Breast epithelium (tissue), 3 donors: ENCODE data around the gene UBA3.

Experiments used
- POLR2A ChIP-seq: fragments of 450-650 bp; IDR thresholded peaks from one replicate; pipeline ENCODE4 v1.6.1; 2016; ENCODE audit warnings: antibody characterized with exemption, mild to moderate bottlenecking, moderate library complexity
- TF ChIP-seq, protein P1 (sequence below), 3 donors: fragments of 450-650 bp; IDR thresholded peaks; one replicate each; pipeline ENCODE4 v1.5.1; 2016 to 2017; ENCODE audit warnings: antibody characterized with exemption in 3 of 3, mild to moderate bottlenecking in 3 of 3, moderate library complexity in 3 of 3

DNA sequence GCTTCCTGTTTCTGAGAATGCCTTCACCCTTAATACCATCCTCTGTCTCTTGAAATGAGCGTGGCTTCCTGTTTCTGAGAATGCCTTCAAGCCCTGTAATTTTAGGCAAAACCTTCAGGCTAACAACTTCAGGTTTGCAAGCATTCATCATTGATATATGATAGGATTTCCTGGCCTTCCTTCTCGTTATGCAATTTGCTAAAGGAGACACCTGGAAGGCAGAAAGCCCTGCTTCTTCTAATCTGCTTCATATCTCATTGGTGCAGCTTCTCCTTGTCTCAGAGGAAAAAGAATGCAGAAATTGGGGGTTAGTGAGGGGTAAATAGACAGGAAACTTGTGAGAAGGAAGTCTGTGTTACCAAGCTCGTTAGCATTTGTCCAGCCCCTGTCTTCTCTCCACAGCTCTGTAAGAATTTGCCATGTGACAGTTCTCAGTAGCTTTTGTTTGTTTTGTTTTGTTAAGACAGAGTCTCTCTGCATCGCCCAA lies 11.9 kb upstream of the UBA3 start:
- TF ChIP-seq, protein P1, sequence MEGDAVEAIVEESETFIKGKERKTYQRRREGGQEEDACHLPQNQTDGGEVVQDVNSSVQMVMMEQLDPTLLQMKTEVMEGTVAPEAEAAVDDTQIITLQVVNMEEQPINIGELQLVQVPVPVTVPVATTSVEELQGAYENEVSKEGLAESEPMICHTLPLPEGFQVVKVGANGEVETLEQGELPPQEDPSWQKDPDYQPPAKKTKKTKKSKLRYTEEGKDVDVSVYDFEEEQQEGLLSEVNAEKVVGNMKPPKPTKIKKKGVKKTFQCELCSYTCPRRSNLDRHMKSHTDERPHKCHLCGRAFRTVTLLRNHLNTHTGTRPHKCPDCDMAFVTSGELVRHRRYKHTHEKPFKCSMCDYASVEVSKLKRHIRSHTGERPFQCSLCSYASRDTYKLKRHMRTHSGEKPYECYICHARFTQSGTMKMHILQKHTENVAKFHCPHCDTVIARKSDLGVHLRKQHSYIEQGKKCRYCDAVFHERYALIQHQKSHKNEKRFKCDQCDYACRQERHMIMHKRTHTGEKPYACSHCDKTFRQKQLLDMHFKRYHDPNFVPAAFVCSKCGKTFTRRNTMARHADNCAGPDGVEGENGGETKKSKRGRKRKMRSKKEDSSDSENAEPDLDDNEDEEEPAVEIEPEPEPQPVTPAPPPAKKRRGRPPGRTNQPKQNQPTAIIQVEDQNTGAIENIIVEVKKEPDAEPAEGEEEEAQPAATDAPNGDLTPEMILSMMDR (IDR thresholded peaks at IDR 0.05) = no peak
- TF ChIP-seq POLR2A = no peak
